WTC11 (cell line): ENCODE measurements around the gene LRRC28. TPM values are rescaled to one million over a fixed set of nuclear protein-coding genes. Genes with fewer than 3 reads are reported as not detected.
"Not testable (repeated sequence)": the region's sequence is repeated elsewhere in the genome, so short reads cannot be mapped to it uniquely, and the experiment has no call there.

Source experiments
- ATAC-seq: fragments of 200-7000 bp; cut with Tn5 transposase; 2 replicates; pipeline ENCODE4 v1.10.0; 2021; ENCODE audit warnings: mild to moderate bottlenecking, moderate library complexity
- CTCF ChIA-PET: fragments of 300-600 bp; sonication (Branson Sonifier 250); formaldehyde crosslinking; loops from one replicate; lab custom pipeline; 2021; ENCODE audit warnings: antibody characterized with exemption; lab: Charles Lee
- POLR2A ChIA-PET: fragments of 350-600 bp; sonication (Branson Sonifier 250); formaldehyde crosslinking; loops from one replicate; lab custom pipeline; 2021; ENCODE audit warnings: antibody characterized with exemption; lab: Charles Lee
- DNase-seq: peaks from one replicate; pipeline ENCODE4 v3.0.0; 2021; ENCODE audit warnings: low spot score
- H3K27ac Mint-ChIP-seq: 2 replicates; pipeline ENCODE4 v1.8.0; 2021; ENCODE audit warnings: mixed read lengths
- H3K27me3 Mint-ChIP-seq: 2 replicates; pipeline ENCODE4 v1.8.0; 2021; ENCODE audit warnings: low read depth, mild to moderate bottlenecking, moderate library complexity, mixed read lengths
- H3K36me3 Mint-ChIP-seq: 2 replicates; pipeline ENCODE4 v1.8.0; 2021; ENCODE audit warnings: mixed read lengths
- H3K4me1 Mint-ChIP-seq: 2 replicates; pipeline ENCODE4 v1.8.0; 2022; ENCODE audit warnings: mixed read lengths
- H3K4me3 Mint-ChIP-seq: 2 replicates; pipeline ENCODE4 v1.8.0; 2021; ENCODE audit warnings: mild to moderate bottlenecking, moderate library complexity, mixed read lengths
- H3K9me3 Mint-ChIP-seq: 2 replicates; pipeline ENCODE4 v1.8.0; 2021; ENCODE audit warnings: mixed read lengths
- FOXK1 ChIP-seq: sonication (generic); formaldehyde crosslinking; IDR thresholded peaks from 2 replicates; pipeline ENCODE4 v1.8.0; 2022; ENCODE audit warnings: mild to moderate bottlenecking, moderate library complexity, missing genetic modification reagents
- NFE2L1 ChIP-seq: sonication (generic); formaldehyde crosslinking; IDR thresholded peaks from 2 replicates; pipeline ENCODE4 v1.8.1; 2023; ENCODE audit warnings: missing genetic modification reagents
- NFYB ChIP-seq: sonication (generic); formaldehyde crosslinking; conservative IDR thresholded peaks from 2 replicates; pipeline ENCODE4 v1.8.0; 2022; ENCODE audit warnings: low read depth, missing genetic modification reagents
- SOX15 ChIP-seq: fragments of 250-450 bp; sonication (Bioruptor Pico); IDR thresholded peaks from 2 replicates; pipeline ENCODE4 v1.9.0; 2021; ENCODE audit warnings: mild to moderate bottlenecking
- TEAD4 ChIP-seq: sonication (generic); formaldehyde crosslinking; IDR thresholded peaks from 2 replicates; pipeline ENCODE4 v1.8.0; 2022; ENCODE audit warnings: mild to moderate bottlenecking, missing genetic modification reagents
- ZNF138 ChIP-seq: sonication (generic); formaldehyde crosslinking; conservative IDR thresholded peaks from 2 replicates; pipeline ENCODE4 v1.8.1; 2022; ENCODE audit warnings: mild to moderate bottlenecking, moderate library complexity, missing genetic modification reagents
- ZNF263 ChIP-seq: sonication (generic); formaldehyde crosslinking; IDR thresholded peaks from 2 replicates; pipeline ENCODE4 v1.8.1; 2022; ENCODE audit warnings: low read depth, mild to moderate bottlenecking, moderate library complexity, missing genetic modification reagents
- ZNF317 ChIP-seq: sonication (generic); formaldehyde crosslinking; IDR thresholded peaks from 2 replicates; pipeline ENCODE4 v1.8.1; 2023; ENCODE audit warnings: low read depth, mild to moderate bottlenecking, moderate library complexity, missing genetic modification reagents, borderline replicate concordance
- total RNA-seq: library from RNA; stranded (reverse); gene quantifications from 3 replicates; pipeline ENCODE4 v1.2.3, GENCODE V29; 2021
- TF ChIP-seq, protein P1 (sequence below): sonication (generic); formaldehyde crosslinking; IDR thresholded peaks from 2 replicates; pipeline ENCODE4 v1.8.0; 2023; ENCODE audit warnings: mild to moderate bottlenecking, missing genetic modification reagents
- TF ChIP-seq, protein P2 (sequence below): sonication (generic); formaldehyde crosslinking; IDR thresholded peaks from 2 replicates; pipeline ENCODE4 v1.8.0; 2023; ENCODE audit warnings: missing genetic modification reagents
- TF ChIP-seq, protein P3 (sequence below): sonication (generic); formaldehyde crosslinking; IDR thresholded peaks from 2 replicates; pipeline ENCODE4 v1.8.1; 2023; ENCODE audit warnings: mild to moderate bottlenecking, missing genetic modification reagents, moderate library complexity
- TF ChIP-seq, protein P4 (sequence below): fragments of 250-450 bp; sonication (Bioruptor Pico); IDR thresholded peaks from 2 replicates; pipeline ENCODE4 v1.9.0; 2021; ENCODE audit warnings: mild to moderate bottlenecking
- TF ChIP-seq, protein P5 (sequence below): fragments of 200-600 bp; IDR thresholded peaks from 2 replicates; pipeline ENCODE4 v1.8.0; 2022; ENCODE audit warnings: antibody characterized with exemption
- TF ChIP-seq, protein P6 (sequence below): sonication (generic); formaldehyde crosslinking; IDR thresholded peaks from 2 replicates; pipeline ENCODE4 v1.8.1; 2022; ENCODE audit warnings: low read depth, missing genetic modification reagents, borderline replicate concordance
- TF ChIP-seq, protein P7 (sequence below): sonication (generic); formaldehyde crosslinking; IDR thresholded peaks from 2 replicates; pipeline ENCODE4 v1.8.1; 2022; ENCODE audit warnings: low read depth, mild to moderate bottlenecking, moderate library complexity, missing genetic modification reagents, borderline replicate concordance

Gene LRRC28
- total RNA-seq, 1 experiment from 2014 or later: 18.4 TPM

DNA sequence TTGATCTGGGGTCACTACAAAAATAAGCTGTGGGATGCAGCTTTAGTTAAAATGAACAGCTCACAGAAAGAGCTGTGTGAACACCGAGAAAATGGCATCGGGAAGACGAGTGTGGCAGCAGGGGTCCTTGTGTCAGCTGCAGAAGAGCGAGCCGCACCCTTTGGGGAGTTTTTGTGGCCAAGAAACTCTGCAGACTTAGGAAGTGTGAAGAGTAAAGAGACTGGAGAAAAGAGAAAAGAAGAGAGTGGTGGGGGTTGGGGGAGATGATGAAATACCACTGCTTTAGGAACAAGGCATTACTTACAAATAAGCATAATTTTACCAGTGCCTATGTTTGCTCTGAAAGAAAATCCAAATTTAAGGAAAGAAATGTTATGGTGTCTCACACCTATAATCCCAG, 147.8 kb downstream of the LRRC28 start (continued):
- TF ChIP-seq NFYB (CRISPR knock-in tag) (no peak), ZNF263 (CRISPR knock-in tag) (no peak), SOX15 (CRISPR knock-in tag) (no peak), ZNF317 (CRISPR knock-in tag) (no peak), FOXK1 (CRISPR knock-in tag) (no peak), TEAD4 (CRISPR knock-in tag) (no peak)
- TF ChIP-seq, protein P1, sequence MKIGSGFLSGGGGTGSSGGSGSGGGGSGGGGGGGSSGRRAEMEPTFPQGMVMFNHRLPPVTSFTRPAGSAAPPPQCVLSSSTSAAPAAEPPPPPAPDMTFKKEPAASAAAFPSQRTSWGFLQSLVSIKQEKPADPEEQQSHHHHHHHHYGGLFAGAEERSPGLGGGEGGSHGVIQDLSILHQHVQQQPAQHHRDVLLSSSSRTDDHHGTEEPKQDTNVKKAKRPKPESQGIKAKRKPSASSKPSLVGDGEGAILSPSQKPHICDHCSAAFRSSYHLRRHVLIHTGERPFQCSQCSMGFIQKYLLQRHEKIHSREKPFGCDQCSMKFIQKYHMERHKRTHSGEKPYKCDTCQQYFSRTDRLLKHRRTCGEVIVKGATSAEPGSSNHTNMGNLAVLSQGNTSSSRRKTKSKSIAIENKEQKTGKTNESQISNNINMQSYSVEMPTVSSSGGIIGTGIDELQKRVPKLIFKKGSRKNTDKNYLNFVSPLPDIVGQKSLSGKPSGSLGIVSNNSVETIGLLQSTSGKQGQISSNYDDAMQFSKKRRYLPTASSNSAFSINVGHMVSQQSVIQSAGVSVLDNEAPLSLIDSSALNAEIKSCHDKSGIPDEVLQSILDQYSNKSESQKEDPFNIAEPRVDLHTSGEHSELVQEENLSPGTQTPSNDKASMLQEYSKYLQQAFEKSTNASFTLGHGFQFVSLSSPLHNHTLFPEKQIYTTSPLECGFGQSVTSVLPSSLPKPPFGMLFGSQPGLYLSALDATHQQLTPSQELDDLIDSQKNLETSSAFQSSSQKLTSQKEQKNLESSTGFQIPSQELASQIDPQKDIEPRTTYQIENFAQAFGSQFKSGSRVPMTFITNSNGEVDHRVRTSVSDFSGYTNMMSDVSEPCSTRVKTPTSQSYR (CRISPR knock-in tag): no peak
- TF ChIP-seq, protein P2, sequence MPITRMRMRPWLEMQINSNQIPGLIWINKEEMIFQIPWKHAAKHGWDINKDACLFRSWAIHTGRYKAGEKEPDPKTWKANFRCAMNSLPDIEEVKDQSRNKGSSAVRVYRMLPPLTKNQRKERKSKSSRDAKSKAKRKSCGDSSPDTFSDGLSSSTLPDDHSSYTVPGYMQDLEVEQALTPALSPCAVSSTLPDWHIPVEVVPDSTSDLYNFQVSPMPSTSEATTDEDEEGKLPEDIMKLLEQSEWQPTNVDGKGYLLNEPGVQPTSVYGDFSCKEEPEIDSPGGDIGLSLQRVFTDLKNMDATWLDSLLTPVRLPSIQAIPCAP: no peak
- TF ChIP-seq, protein P3, sequence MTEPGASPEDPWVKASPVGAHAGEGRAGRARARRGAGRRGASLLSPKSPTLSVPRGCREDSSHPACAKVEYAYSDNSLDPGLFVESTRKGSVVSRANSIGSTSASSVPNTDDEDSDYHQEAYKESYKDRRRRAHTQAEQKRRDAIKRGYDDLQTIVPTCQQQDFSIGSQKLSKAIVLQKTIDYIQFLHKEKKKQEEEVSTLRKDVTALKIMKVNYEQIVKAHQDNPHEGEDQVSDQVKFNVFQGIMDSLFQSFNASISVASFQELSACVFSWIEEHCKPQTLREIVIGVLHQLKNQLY: no peak
- TF ChIP-seq, all 79 proteins: peak for 0

DNA sequence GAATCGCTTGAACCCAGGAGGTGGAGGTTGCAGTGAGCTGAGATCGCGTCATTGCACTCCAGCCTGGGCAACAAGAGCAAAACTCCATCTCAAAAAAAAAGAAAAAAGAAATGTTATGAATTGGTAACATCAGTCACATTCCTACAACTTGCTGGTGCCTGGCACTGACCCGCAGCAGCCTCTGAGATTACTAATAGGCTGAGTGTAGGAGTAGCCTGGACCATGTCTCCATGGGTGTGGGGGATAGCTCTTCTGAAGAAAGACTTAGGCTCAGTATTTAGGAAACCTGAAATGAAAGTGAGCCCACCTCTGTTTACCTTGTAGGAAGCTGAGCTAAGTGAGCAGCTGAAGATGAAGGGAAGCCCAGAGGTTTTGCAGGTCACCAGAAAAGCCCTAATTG, 148.3 kb downstream of the LRRC28 start:
- DNase-seq (no peak), ATAC-seq (no peak)
- H3K4me3 Mint-ChIP-seq: no peak overlapping the region
- no peaks in the 10 kb centered on the region for H3K9me3 Mint-ChIP-seq
- H3K4me1 Mint-ChIP-seq: peaks cover 8% of the 10 kb centered on the region
- H3K36me3 Mint-ChIP-seq: no peaks in the 10 kb centered on the region
- TF ChIP-seq ZNF138 (CRISPR knock-in tag) (no peak), NFE2L1 (CRISPR knock-in tag) (no peak)
- TF ChIP-seq, protein P4, sequence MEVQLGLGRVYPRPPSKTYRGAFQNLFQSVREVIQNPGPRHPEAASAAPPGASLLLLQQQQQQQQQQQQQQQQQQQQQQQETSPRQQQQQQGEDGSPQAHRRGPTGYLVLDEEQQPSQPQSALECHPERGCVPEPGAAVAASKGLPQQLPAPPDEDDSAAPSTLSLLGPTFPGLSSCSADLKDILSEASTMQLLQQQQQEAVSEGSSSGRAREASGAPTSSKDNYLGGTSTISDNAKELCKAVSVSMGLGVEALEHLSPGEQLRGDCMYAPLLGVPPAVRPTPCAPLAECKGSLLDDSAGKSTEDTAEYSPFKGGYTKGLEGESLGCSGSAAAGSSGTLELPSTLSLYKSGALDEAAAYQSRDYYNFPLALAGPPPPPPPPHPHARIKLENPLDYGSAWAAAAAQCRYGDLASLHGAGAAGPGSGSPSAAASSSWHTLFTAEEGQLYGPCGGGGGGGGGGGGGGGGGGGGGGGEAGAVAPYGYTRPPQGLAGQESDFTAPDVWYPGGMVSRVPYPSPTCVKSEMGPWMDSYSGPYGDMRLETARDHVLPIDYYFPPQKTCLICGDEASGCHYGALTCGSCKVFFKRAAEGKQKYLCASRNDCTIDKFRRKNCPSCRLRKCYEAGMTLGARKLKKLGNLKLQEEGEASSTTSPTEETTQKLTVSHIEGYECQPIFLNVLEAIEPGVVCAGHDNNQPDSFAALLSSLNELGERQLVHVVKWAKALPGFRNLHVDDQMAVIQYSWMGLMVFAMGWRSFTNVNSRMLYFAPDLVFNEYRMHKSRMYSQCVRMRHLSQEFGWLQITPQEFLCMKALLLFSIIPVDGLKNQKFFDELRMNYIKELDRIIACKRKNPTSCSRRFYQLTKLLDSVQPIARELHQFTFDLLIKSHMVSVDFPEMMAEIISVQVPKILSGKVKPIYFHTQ (CRISPR knock-in tag): no peak
- ChIA-PET CTCF (interaction anchor here (2.1 kb wide), 1 partner anchor 305 kb away, joined by 11 read pairs; no protein-coding TSS in a partner anchor), POLR2A (no interaction called here)
- H3K27me3 Mint-ChIP-seq: no peaks in the 10 kb centered on the region
- no peak overlapping the region for H3K27ac Mint-ChIP-seq

DNA sequence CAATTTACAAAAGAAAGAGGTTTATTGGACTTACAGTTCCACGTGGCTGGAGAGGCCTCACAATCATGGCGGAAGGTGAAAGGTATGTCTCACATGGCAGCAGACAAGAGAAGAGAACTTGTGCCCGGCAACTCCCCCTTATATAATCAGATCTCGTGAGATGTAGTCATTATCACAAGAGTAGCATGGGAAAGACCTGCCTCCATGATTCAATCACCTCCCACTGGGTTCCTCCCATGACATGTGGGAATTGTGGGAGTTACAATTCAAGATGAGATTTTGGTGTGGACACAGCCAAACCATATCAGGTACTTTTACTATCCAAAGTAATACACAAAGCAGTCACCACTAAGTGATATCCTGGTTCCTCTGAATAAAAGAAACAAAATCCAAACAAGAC, 149.9 kb downstream of the LRRC28 start:
- H3K9me3 Mint-ChIP-seq, H3K4me1 Mint-ChIP-seq, H3K36me3 Mint-ChIP-seq, H3K27ac Mint-ChIP-seq, DNase-seq, ATAC-seq, H3K27me3 Mint-ChIP-seq, H3K4me3 Mint-ChIP-seq, POLR2A ChIA-PET: not testable (repeated sequence)
- CTCF ChIA-PET: interaction anchor here (1.1 to 2.4 kb wide), 2 partner anchors 10 to 303 kb away, joined by 4 to 10 read pairs; no protein-coding TSS in a partner anchor

DNA sequence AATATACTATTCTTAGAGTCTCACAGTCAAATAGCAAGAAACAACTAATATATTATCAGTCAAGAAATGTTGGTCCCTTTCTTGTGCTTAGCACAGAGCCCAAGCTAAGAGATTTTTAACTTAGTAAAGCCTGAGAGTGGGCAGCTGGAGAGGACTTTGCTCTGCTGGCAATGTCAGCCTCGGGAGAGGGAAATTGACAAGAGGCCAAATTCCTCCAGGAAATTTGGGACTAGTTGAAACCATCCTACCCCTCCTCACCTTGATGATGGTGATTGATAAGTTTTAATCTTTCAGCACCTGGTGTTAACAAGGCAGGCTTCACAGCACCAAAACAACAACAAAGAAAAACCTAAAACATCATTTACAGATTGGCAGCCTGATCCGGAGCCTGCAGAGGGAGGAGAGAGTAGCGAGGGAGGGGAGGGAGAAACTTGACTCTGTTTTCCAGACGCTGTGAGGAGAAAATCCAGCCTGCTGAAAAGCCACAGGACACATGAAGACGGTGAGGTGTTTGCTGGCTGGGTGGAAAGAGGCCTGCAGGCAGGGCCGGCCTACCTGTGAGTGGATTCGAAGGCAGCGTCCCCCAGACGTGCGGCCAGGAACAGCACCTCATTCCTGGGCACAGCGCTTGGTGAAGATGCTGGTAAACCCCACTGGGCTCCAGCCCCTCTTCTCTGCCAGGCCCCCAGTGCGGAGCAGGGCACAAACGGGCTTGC, 150.9 kb downstream of the LRRC28 start:
- H3K9me3 Mint-ChIP-seq: no peaks in the 10 kb centered on the region
- DNase-seq (no peak), ATAC-seq (peak; percentile 63)
- TF ChIP-seq, protein P5, sequence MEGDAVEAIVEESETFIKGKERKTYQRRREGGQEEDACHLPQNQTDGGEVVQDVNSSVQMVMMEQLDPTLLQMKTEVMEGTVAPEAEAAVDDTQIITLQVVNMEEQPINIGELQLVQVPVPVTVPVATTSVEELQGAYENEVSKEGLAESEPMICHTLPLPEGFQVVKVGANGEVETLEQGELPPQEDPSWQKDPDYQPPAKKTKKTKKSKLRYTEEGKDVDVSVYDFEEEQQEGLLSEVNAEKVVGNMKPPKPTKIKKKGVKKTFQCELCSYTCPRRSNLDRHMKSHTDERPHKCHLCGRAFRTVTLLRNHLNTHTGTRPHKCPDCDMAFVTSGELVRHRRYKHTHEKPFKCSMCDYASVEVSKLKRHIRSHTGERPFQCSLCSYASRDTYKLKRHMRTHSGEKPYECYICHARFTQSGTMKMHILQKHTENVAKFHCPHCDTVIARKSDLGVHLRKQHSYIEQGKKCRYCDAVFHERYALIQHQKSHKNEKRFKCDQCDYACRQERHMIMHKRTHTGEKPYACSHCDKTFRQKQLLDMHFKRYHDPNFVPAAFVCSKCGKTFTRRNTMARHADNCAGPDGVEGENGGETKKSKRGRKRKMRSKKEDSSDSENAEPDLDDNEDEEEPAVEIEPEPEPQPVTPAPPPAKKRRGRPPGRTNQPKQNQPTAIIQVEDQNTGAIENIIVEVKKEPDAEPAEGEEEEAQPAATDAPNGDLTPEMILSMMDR: no peak
- TF ChIP-seq, protein P6, sequence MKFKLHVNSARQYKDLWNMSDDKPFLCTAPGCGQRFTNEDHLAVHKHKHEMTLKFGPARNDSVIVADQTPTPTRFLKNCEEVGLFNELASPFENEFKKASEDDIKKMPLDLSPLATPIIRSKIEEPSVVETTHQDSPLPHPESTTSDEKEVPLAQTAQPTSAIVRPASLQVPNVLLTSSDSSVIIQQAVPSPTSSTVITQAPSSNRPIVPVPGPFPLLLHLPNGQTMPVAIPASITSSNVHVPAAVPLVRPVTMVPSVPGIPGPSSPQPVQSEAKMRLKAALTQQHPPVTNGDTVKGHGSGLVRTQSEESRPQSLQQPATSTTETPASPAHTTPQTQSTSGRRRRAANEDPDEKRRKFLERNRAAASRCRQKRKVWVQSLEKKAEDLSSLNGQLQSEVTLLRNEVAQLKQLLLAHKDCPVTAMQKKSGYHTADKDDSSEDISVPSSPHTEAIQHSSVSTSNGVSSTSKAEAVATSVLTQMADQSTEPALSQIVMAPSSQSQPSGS: no peak
- TF ChIP-seq, protein P7, sequence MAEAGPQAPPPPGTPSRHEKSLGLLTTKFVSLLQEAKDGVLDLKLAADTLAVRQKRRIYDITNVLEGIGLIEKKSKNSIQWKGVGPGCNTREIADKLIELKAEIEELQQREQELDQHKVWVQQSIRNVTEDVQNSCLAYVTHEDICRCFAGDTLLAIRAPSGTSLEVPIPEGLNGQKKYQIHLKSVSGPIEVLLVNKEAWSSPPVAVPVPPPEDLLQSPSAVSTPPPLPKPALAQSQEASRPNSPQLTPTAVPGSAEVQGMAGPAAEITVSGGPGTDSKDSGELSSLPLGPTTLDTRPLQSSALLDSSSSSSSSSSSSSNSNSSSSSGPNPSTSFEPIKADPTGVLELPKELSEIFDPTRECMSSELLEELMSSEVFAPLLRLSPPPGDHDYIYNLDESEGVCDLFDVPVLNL (CRISPR knock-in tag): no peak
- POLR2A ChIA-PET: no interaction called here
- no peak overlapping the region for H3K4me3 Mint-ChIP-seq
- peak overlapping the region; percentile 2; the same call in 1 of the 2 replicates for H3K27ac Mint-ChIP-seq
- H3K27me3 Mint-ChIP-seq: no peaks in the 10 kb centered on the region
- peaks cover 8% of the 10 kb centered on the region for H3K4me1 Mint-ChIP-seq
- H3K36me3 Mint-ChIP-seq: no peaks in the 10 kb centered on the region
- CTCF ChIA-PET: interaction anchor here (1.1 to 2.4 kb wide), 2 partner anchors 11 to 302 kb away, joined by 4 to 10 read pairs; no protein-coding TSS in a partner anchor
